Uterus (tissue), 2 donors: ENCODE data around the gene CADM2.

Source experiments
- CTCF ChIP-seq, 4 experiments: fragments of 200-600 bp in 2 of 4; fragments of 450-650 bp in 2 of 4; sonication (generic) in 2 of 4; IDR thresholded peaks; one replicate each; pipeline ENCODE4 v1.5.1; 2016 to 2019; ENCODE audit warnings: antibody characterized with exemption in 4 of 4, mild to moderate bottlenecking in 2 of 4, moderate library complexity in 1 of 4
- POLR2A ChIP-seq, 2 donors: fragments of 450-650 bp; IDR thresholded peaks; one replicate each; pipeline ENCODE4 v1.6.1; 2016; ENCODE audit warnings: antibody characterized with exemption in 2 of 2, mild to moderate bottlenecking in 1 of 2, moderate library complexity in 1 of 2

GRCh38 chr3:85594676-85595075 lies 635.9 kb downstream of the CADM2 start:
- TF ChIP-seq CTCF (IDR thresholded peaks at IDR 0.05) (no peak), POLR2A (IDR thresholded peaks at IDR 0.05) (no peak)
